Loucy (cell line): ENCODE data around the gene CAMK1D.

ENCODE experiments used
- H2AFZ ChIP-seq: fragments of 200-600 bp; sonication (generic); 2 replicates; pipeline ENCODE4 v1.6.0; 2016; ENCODE audit warnings: antibody characterized with exemption, mild to moderate bottlenecking, low read length, moderate library complexity
- H3F3A ChIP-seq: fragments of 200-600 bp; 2 replicates; pipeline ENCODE4 v1.6.0; 2016; ENCODE audit warnings: antibody characterized with exemption, low read depth, mild to moderate bottlenecking
- H3K27me3 ChIP-seq: fragments of 200-600 bp; sonication (generic); 2 replicates; pipeline ENCODE4 v1.6.1; 2014; ENCODE audit warnings: low read length, mild to moderate bottlenecking; ENCODE audit not compliant: insufficient read depth, poor library complexity, severe bottlenecking
- H3K36me3 ChIP-seq: fragments of 200-600 bp; sonication (generic); 2 replicates; pipeline ENCODE4 v1.6.1; 2016; ENCODE audit warnings: low read length; ENCODE audit not compliant: insufficient read depth
- H3K4me1 ChIP-seq: fragments of 200-600 bp; sonication (generic); 2 replicates; pipeline ENCODE4 v1.5.1; 2014; ENCODE audit warnings: low read length, mild to moderate bottlenecking; ENCODE audit not compliant: insufficient read depth, poor library complexity, severe bottlenecking
- H3K4me2 ChIP-seq: fragments of 200-600 bp; sonication (generic); 2 replicates; pipeline ENCODE4 v1.6.0; 2014; ENCODE audit warnings: antibody characterized with exemption, low read length, low read depth, mild to moderate bottlenecking; ENCODE audit not compliant: poor library complexity, severe bottlenecking
- H3K4me3 ChIP-seq: fragments of 200-600 bp; sonication (generic); 2 replicates; pipeline ENCODE4 v1.5.1; 2014; ENCODE audit warnings: low read length, mild to moderate bottlenecking, mixed read lengths; ENCODE audit not compliant: poor library complexity, severe bottlenecking
- H3K79me2 ChIP-seq: fragments of 200-600 bp; sonication (generic); 2 replicates; pipeline ENCODE4 v1.6.1; 2014; ENCODE audit warnings: low read length; ENCODE audit not compliant: insufficient read depth
- H3K9ac ChIP-seq: fragments of 200-600 bp; sonication (generic); 2 replicates; pipeline ENCODE4 v1.6.0; 2014; ENCODE audit warnings: mild to moderate bottlenecking, low read depth, low read length, moderate library complexity; ENCODE audit not compliant: poor library complexity, severe bottlenecking
- H3K9me2 ChIP-seq: fragments of 200-600 bp; sonication (generic); replicated peaks from 2 replicates; pipeline ENCODE4 v1.6.1; 2016; ENCODE audit warnings: low read depth, low read length, mixed read lengths
- H3K9me3 ChIP-seq: fragments of 200-600 bp; sonication (generic); 2 replicates; pipeline ENCODE4 v1.6.1; 2014; ENCODE audit warnings: mild to moderate bottlenecking, antibody characterized with exemption, low read length, low read depth; ENCODE audit not compliant: insufficient read depth
- H4K20me1 ChIP-seq: fragments of 200-600 bp; sonication (generic); 2 replicates; pipeline ENCODE4 v1.6.0; 2014; ENCODE audit warnings: antibody characterized with exemption, low read length, mild to moderate bottlenecking; ENCODE audit not compliant: insufficient read depth, poor library complexity, severe bottlenecking
- EZH2phosphoT487 ChIP-seq: fragments of 200-600 bp; IDR thresholded peaks from 2 replicates; pipeline ENCODE4 v1.6.1; 2018; ENCODE audit warnings: antibody characterized with exemption, mild to moderate bottlenecking, moderate library complexity, borderline replicate concordance
- TF ChIP-seq, protein P1 (sequence below): fragments of 200-600 bp; sonication (generic); conservative IDR thresholded peaks from 2 replicates; pipeline ENCODE4 v1.5.1; 2014; ENCODE audit warnings: mild to moderate bottlenecking, antibody characterized with exemption, low read length

The CAMK1D gene

DNA sequence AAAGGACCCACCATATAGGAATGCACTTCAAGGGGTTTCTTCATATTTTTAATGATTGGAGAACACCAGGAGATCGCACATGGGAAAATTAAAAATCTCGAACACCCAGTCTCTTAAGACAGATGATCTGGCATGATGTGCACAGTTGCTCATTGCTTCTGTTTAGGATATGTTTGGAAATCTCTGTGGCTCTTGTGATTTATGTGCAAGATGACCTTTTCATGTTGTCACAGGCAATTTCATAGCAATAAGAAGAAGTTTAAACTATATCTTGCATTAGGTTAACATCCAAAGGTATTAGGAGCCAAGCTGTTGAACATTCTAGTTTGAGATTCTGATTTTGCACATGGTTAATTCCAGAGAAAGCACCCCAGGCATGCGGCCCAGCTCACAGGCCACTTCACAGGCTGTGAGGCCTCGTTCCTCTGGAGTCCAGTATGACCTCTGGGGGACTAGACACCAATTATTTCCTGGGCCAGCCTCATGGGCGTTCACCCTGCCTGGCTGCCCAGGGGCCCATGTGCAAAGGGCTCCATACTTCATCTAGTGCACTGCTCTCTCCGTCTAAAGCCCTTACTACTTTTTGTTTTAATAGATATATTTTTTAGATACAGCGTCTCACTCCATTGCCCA lies 28.4 kb downstream of the CAMK1D start:
- TF ChIP-seq EZH2phosphoT487, result no peak
- TF ChIP-seq, protein P1, sequence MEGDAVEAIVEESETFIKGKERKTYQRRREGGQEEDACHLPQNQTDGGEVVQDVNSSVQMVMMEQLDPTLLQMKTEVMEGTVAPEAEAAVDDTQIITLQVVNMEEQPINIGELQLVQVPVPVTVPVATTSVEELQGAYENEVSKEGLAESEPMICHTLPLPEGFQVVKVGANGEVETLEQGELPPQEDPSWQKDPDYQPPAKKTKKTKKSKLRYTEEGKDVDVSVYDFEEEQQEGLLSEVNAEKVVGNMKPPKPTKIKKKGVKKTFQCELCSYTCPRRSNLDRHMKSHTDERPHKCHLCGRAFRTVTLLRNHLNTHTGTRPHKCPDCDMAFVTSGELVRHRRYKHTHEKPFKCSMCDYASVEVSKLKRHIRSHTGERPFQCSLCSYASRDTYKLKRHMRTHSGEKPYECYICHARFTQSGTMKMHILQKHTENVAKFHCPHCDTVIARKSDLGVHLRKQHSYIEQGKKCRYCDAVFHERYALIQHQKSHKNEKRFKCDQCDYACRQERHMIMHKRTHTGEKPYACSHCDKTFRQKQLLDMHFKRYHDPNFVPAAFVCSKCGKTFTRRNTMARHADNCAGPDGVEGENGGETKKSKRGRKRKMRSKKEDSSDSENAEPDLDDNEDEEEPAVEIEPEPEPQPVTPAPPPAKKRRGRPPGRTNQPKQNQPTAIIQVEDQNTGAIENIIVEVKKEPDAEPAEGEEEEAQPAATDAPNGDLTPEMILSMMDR, result no peak
- Histone ChIP-seq H3K9me3 (no peaks in the 10 kb centered on the region), H3F3A (no peaks in the 10 kb centered on the region), H3K36me3 (no peaks in the 10 kb centered on the region), H3K4me1 (no peaks in the 10 kb centered on the region), H3K27me3 (no peaks in the 10 kb centered on the region), H2AFZ (no peak overlapping the region), H3K9ac (no peak overlapping the region), H3K9me2 (no peaks in the 10 kb centered on the region), H3K4me3 (no peak overlapping the region), H3K4me2 (no peak overlapping the region), H4K20me1 (no peaks in the 10 kb centered on the region), H3K79me2 (no peaks in the 10 kb centered on the region)

DNA sequence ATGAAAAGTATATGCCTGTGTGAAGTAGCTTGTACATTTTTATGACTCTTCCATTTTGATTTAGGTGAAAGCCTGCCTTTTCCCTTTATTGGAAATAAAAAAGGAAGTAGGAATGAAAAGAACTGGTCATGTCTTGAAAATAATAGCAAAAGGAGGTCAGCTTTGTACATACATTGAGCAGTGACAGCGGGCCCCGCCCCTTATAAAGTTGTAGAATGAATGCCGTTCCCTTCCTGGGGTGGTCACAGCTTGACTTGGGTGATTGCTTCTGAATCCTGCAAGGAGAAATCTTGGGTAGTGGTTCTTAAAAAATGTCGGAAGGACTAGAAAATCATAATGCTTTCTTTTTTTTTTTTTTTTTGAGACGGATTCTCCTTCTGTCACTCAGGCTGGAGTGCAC lies 31.7 kb downstream of the CAMK1D start:
- no peak overlapping the region for H3K4me3 ChIP-seq
- H4K20me1 ChIP-seq, result no peaks in the 10 kb centered on the region
- H3K4me1 ChIP-seq, result no peaks in the 10 kb centered on the region
- H3K9me2 ChIP-seq, result no peaks in the 10 kb centered on the region
- no peaks in the 10 kb centered on the region for H3F3A ChIP-seq
- H3K79me2 ChIP-seq, result no peaks in the 10 kb centered on the region
- H3K4me2 ChIP-seq, result no peak overlapping the region
- TF ChIP-seq EZH2phosphoT487, result no peak
- TF ChIP-seq, protein P1, result no peak
- no peak overlapping the region for H2AFZ ChIP-seq
- no peaks in the 10 kb centered on the region for H3K36me3 ChIP-seq
- peaks cover 7% of the 10 kb centered on the region; the same call in 1 of the 2 replicates for H3K9me3 ChIP-seq
- no peak overlapping the region for H3K9ac ChIP-seq
- H3K27me3 ChIP-seq, result no peaks in the 10 kb centered on the region

DNA sequence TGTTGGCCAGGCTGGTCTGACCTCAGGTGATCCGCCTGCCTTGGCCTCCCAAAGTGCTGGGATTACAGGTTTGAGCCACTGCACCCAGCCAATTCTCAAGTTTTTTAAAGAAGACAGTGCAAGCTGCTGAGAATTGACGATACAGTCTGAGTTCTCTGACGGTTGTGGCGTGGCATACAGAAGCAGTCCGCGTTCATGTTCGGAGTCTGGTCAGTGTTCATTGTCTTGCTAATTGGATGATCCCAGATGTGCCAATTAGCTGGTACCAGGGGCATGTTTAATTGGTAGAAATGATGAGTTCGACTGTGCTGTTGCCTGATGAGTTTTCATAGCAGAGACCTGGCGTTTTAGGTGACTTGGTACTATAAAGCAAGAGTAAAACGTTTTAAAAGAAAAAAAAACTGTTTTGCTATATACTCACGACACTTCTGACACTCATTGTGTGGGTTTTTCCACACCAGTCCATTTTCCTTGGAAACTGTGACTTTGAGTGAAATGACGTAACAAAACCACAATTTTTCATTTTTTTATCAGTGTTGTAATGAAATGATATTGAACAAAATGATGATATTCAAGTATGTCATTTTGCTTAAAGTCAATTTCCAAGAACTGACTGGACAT lies 32.3 kb downstream of the CAMK1D start:
- no peak overlapping the region for H3K4me3 ChIP-seq
- no peaks in the 10 kb centered on the region for H3K27me3 ChIP-seq
- no peak overlapping the region for H3K4me2 ChIP-seq
- TF ChIP-seq, protein P1, result no peak
- TF ChIP-seq EZH2phosphoT487, result no peak
- no peak overlapping the region for H2AFZ ChIP-seq
- no peaks in the 10 kb centered on the region for H3K36me3 ChIP-seq
- H4K20me1 ChIP-seq, result no peaks in the 10 kb centered on the region
- no peak overlapping the region for H3K9ac ChIP-seq
- H3K9me3 ChIP-seq, result peaks cover 7% of the 10 kb centered on the region; the same call in 1 of the 2 replicates
- H3K4me1 ChIP-seq, result no peaks in the 10 kb centered on the region
- H3K79me2 ChIP-seq, result no peaks in the 10 kb centered on the region
- H3K9me2 ChIP-seq, result no peaks in the 10 kb centered on the region
- no peaks in the 10 kb centered on the region for H3F3A ChIP-seq
